Neural progenitor cell (in vitro differentiated cells): ENCODE measurements around the gene SERPIND1. TPM values are rescaled to one million over a fixed set of nuclear protein-coding genes. Genes with fewer than 3 reads are reported as not detected.
A peak's percentile ranks its signal among the peaks of the same experiment; 100 is the strongest.

Experiments
- DNase-seq: peaks from one replicate; pipeline ENCODE4 v3.0.0-alpha.2; 2016; ENCODE audit warnings: low spot score
- H2AFZ ChIP-seq: fragments of 200-600 bp; sonication (generic); replicated peaks from 2 replicates; pipeline ENCODE4 v1.6.1; 2016; ENCODE audit warnings: antibody characterized with exemption
- H3F3A ChIP-seq: fragments of 200-600 bp; sonication (generic); 2 replicates; pipeline ENCODE4 v1.6.1; 2016; ENCODE audit warnings: antibody characterized with exemption, low read depth
- H3K27ac ChIP-seq: fragments of 200-600 bp; sonication (generic); 2 replicates; pipeline ENCODE4 v1.5.1; 2016; ENCODE audit warnings: mild to moderate bottlenecking
- H3K27me3 ChIP-seq: fragments of 200-600 bp; sonication (generic); 2 replicates; pipeline ENCODE4 v1.6.1; 2016; ENCODE audit warnings: mild to moderate bottlenecking, moderate library complexity
- H3K36me3 ChIP-seq: fragments of 200-600 bp; sonication (generic); 2 replicates; pipeline ENCODE4 v1.5.1; 2016
- H3K4me1 ChIP-seq: fragments of 200-600 bp; sonication (generic); 2 replicates; pipeline ENCODE4 v1.6.1; 2016; ENCODE audit warnings: mixed run types
- H3K4me2 ChIP-seq: fragments of 200-600 bp; sonication (generic); 2 replicates; pipeline ENCODE4 v1.6.1; 2016
- H3K4me3 ChIP-seq: fragments of 200-600 bp; sonication (generic); 2 replicates; pipeline ENCODE4 v1.5.1; 2016
- H3K79me2 ChIP-seq: fragments of 200-600 bp; sonication (generic); 2 replicates; pipeline ENCODE4 v1.6.1; 2016; ENCODE audit warnings: low read depth
- H3K9ac ChIP-seq: fragments of 200-600 bp; sonication (generic); 2 replicates; pipeline ENCODE4 v1.6.1; 2016
- H3K9me3 ChIP-seq: fragments of 200-600 bp; sonication (generic); 2 replicates; pipeline ENCODE4 v1.5.1; 2016; ENCODE audit warnings: low read depth
- H4K20me1 ChIP-seq: fragments of 200-600 bp; sonication (generic); 2 replicates; pipeline ENCODE4 v1.6.1; 2016; ENCODE audit warnings: low read depth
- H3K27ac Mint-ChIP-seq: 3 replicates; pipeline ENCODE4 v1.8.0; 2021; ENCODE audit warnings: mixed read lengths
- H3K27me3 Mint-ChIP-seq: 2 replicates; pipeline ENCODE4 v1.8.0; 2022; ENCODE audit warnings: low read depth, mild to moderate bottlenecking, inconsistent platforms, moderate library complexity, mixed read lengths; ENCODE audit not compliant: insufficient read depth
- H3K36me3 Mint-ChIP-seq: 3 replicates; pipeline ENCODE4 v1.8.0; 2021; ENCODE audit warnings: mixed read lengths
- H3K4me1 Mint-ChIP-seq: 3 replicates; pipeline ENCODE4 v1.8.0; 2021; ENCODE audit warnings: mixed read lengths
- H3K4me3 Mint-ChIP-seq: 3 replicates; pipeline ENCODE4 v1.8.0; 2021; ENCODE audit warnings: mild to moderate bottlenecking, moderate library complexity, mixed read lengths
- H3K9me3 Mint-ChIP-seq: 3 replicates; pipeline ENCODE4 v1.8.0; 2020; ENCODE audit warnings: mixed read lengths
- CTCF ChIP-seq: fragments of 200-600 bp; sonication (generic); IDR thresholded peaks from 2 replicates; pipeline ENCODE4 v1.5.1; 2017; ENCODE audit warnings: antibody characterized with exemption, mild to moderate bottlenecking
- EZH2 ChIP-seq: fragments of 200-600 bp; sonication (generic); IDR thresholded peaks from 2 replicates; pipeline ENCODE4 v1.6.1; 2017; ENCODE audit warnings: antibody characterized with exemption, mild to moderate bottlenecking, moderate library complexity
- EZH2phosphoT487 ChIP-seq: fragments of 200-600 bp; sonication (generic); IDR thresholded peaks from 2 replicates; pipeline ENCODE4 v1.6.1; 2017; ENCODE audit warnings: antibody characterized with exemption
- total RNA-seq: library from RNA; depleted of rRNA; stranded (reverse); fragments of >200 nt; gene quantifications from 2 replicates; pipeline ENCODE4 v1.2.3, GENCODE V29; 2015; ENCODE audit warnings: low replicate concordance

The SERPIND1 gene
- total RNA-seq, 1 donor from 2014 or later = not detected

DNA sequence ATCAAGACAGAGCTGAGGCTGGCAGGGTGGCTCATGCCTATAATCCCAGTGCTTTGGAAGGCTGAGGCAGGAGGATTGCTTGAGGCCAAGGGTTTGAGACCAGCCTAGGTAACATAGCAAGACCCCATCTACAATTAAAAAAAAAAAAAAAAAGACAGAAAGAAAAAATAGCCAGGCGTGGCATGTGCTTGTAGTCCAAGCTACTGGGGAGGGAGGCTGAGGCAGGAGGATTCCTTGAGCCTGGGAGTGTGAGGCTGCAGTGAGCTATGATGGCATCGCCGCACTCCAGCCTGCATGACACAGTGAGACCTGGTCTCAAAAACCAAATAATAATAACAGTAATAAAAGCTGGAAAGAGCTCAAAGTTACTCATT lies 9.4 kb downstream of the SERPIND1 start:
- Histone ChIP-seq H4K20me1 (no peaks in the 10 kb centered on the region), H2AFZ (no peak overlapping the region), H3K4me3 (no peak overlapping the region), H3K9me3 (no peaks in the 10 kb centered on the region), H3F3A (no peaks in the 10 kb centered on the region), H3K9ac (no peak overlapping the region), H3K27me3 (no peaks in the 10 kb centered on the region), H3K4me1 (no peaks in the 10 kb centered on the region), H3K79me2 (no peaks in the 10 kb centered on the region), H3K27ac (no peak overlapping the region), H3K36me3 (no peaks in the 10 kb centered on the region), H3K4me2 (no peak overlapping the region)
- Mint-ChIP-seq H3K4me3 (no peak overlapping the region), H3K4me1 (no peaks in the 10 kb centered on the region), H3K9me3 (no peaks in the 10 kb centered on the region), H3K27ac (no peak overlapping the region), H3K27me3 (peaks cover under 1% of the 10 kb centered on the region), H3K36me3 (peaks cover 8% of the 10 kb centered on the region)
- no peak for DNase-seq
- no peak for TF ChIP-seq CTCF
- TF ChIP-seq EZH2phosphoT487 = no peak
- TF ChIP-seq EZH2 = no peak

DNA sequence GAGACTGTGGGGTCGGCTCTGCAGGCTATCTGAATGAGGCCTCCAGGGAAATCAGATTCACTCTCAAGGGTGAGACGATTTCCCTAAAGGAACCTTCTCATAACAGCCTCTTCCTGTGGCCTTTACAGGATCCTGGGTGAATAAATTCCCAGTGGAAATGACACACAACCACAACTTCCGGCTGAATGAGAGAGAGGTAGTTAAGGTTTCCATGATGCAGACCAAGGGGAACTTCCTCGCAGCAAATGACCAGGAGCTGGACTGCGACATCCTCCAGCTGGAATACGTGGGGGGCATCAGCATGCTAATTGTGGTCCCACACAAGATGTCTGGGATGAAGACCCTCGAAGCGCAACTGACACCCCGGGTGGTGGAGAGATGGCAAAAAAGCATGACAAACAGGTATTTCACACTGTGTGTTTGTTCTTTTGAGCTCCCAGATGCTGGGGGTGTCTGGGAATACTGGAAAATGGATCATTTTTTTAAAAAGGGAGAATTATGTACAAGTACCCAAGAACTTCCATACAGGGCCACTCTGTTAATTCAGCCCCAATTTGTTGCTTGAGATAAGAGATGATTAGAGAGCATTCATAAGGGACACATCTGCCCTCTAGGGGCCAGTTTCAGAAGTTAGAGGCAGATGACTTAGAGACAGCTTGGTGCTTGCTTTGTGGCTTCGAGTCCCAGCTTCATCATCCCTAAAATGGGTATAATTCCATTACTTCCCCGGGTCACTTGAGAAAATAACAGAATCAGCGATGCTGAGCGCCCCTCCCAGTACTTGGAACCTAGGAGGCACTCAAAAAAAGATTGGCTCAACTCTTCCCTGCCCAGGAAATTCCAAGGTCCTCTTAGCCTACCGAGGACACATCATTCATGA lies 10.2 kb downstream of the SERPIND1 start:
- Histone ChIP-seq H3K27ac (no peak overlapping the region), H3K4me3 (no peak overlapping the region), H3K9ac (no peak overlapping the region), H3K4me2 (no peak overlapping the region), H3K79me2 (no peaks in the 10 kb centered on the region), H3K27me3 (no peaks in the 10 kb centered on the region), H3K4me1 (no peaks in the 10 kb centered on the region), H4K20me1 (no peaks in the 10 kb centered on the region), H3K36me3 (no peaks in the 10 kb centered on the region), H2AFZ (no peak overlapping the region), H3F3A (no peaks in the 10 kb centered on the region), H3K9me3 (no peaks in the 10 kb centered on the region)
- H3K27me3 Mint-ChIP-seq = no peaks in the 10 kb centered on the region
- peak; percentile 62 for DNase-seq
- H3K27ac Mint-ChIP-seq = no peak overlapping the region
- H3K4me1 Mint-ChIP-seq = no peaks in the 10 kb centered on the region
- H3K9me3 Mint-ChIP-seq = no peaks in the 10 kb centered on the region
- peaks cover 4% of the 10 kb centered on the region for H3K36me3 Mint-ChIP-seq
- TF ChIP-seq CTCF (peak; percentile 72), EZH2 (no peak)
- no peak overlapping the region for H3K4me3 Mint-ChIP-seq

DNA sequence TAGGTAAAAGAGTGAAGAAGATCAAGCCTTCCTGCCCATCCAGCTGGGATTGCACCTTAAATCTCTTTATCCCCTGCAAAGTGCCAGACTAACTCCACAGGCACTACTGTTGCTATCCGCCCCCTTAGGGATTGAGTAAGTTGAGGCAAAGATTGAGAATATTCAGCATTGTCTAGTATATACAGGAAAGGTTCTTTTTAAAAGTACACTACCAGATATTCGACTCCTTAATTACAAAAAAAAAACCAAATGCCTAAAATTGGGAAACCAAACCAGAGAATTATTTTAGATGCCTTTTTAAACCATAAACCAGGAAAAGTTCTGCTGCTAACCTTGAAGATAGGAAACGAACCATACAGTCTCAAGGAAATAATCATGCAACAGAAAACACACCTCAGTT lies 11.5 kb downstream of the SERPIND1 start:
- no peak overlapping the region for H3K4me3 Mint-ChIP-seq
- no peak for DNase-seq
- no peaks in the 10 kb centered on the region for H3F3A ChIP-seq
- H3K9me3 Mint-ChIP-seq = no peaks in the 10 kb centered on the region
- H4K20me1 ChIP-seq = no peaks in the 10 kb centered on the region
- no peak overlapping the region for H3K4me3 ChIP-seq
- no peaks in the 10 kb centered on the region for H3K4me1 Mint-ChIP-seq
- H3K27me3 ChIP-seq = no peaks in the 10 kb centered on the region
- H3K36me3 ChIP-seq = no peaks in the 10 kb centered on the region
- H3K36me3 Mint-ChIP-seq = no peaks in the 10 kb centered on the region
- no peaks in the 10 kb centered on the region for H3K9me3 ChIP-seq
- H3K27ac Mint-ChIP-seq = no peak overlapping the region
- H3K9ac ChIP-seq = no peak overlapping the region
- no peak overlapping the region for H3K27ac ChIP-seq
- no peak for TF ChIP-seq EZH2phosphoT487
- TF ChIP-seq CTCF = no peak
- no peak for TF ChIP-seq EZH2
- no peaks in the 10 kb centered on the region for H3K79me2 ChIP-seq
- H3K27me3 Mint-ChIP-seq = no peaks in the 10 kb centered on the region
- H3K4me1 ChIP-seq = no peaks in the 10 kb centered on the region
- H2AFZ ChIP-seq = no peak overlapping the region
- no peak overlapping the region for H3K4me2 ChIP-seq
